HG03108 (cell line): ENCODE results near the gene AVL9.
"Not testable (repeated sequence)": the region's sequence is repeated elsewhere in the genome, so short reads cannot be mapped to it uniquely, and the experiment has no call there.

Experiments
- ATAC-seq: cut with Tn5 transposase; IDR thresholded peaks from one replicate; pipeline ENCODE4 v1.9.1; 2021; ENCODE audit warnings: moderate library complexity; ENCODE audit not compliant: unreplicated experiment

Gene AVL9

DNA sequence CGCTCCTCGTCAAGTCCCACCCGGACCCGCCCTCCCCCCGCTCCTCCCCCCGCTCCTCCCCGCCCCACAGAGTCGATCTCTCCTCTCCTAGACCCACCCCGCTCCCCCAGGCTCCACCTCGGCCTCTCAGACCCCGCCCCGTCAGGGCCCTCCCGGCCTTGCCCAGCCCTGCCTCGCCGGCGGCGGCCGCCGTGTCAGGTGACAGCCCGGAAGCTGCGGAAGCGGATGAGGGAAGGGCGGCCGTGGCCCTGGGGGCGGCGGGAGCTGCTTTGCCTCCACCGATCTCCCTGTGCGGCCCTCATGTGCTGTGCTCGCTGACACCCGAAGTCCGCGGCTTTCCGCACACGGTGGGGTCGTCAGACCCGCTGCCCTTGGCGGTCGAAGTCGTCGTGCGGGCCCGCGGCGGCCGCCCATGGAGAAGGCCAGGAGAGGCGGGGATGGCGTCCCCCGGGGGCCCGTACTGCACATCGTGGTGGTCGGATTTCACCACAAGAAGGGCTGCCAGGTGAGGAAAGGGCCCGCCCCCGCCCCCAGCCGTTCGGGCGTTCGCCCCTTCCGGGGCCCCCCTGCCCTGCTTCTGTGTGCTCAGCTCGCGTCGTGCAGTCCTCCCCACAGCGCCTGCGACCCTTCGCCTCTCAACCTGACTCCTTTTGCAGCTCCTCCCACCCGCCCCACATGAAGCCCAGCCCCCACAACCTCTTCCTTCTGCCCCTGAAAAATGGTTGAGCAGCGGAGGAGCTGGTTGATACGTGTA lies at the start of gene AVL9:
TSS of gene AVL9 (plus strand) at position 192 of the 754 bp plus-strand sequence. CDS start at position 413, 221 bp downstream.
- peak; percentile 95 for ATAC-seq

DNA sequence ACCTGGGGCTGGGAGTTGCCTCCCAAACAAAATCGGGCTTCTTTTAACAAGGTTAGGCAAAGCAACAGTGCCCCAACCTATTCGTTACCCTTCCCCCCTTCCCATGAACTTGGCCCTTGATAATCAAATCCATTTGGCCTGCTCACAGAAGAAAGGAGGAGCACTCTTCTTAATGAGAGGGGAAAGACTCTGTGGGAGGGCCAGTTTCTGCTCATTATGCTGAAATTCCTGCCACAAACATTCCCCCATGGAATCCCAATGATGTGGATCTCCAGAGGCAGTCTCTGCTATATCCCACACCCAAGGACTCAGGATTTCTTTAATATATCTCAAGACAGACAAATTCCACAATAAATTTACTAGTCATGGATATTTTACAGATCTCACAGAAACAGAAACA lies 48.1 kb upstream of the AVL9 start:
- no peak for ATAC-seq

DNA sequence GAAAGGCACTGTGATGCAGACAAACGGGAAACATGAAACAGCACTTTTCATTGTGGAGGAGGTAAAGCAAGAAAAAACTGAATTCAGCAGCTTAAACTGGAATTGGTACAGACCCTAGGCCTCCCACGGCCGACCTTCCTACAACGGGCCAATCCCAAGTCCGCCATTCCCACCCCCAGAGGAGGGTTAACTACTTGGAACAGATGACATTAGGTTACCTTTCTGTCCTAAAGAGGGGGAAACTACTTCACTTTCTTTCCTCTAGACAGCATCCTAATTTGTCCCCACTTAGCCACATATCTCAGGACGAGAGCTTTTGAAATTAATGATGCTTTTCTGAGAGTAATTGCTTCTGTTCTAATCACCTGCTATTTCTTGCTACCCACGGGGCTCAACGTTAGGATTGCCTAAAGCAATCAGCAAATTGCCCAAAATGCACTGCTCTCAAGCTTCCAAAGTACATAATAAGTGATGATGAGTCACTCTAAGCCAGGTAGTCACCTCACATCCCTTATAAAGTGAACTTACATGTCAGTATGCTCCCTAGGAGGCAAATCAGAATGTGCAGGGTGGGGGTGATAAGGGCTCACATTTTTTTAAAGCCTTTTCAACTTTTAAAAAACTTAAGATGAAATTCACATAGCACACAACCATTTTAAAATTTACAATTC lies 41.8 kb upstream of the AVL9 start:
- ATAC-seq = no peak

DNA sequence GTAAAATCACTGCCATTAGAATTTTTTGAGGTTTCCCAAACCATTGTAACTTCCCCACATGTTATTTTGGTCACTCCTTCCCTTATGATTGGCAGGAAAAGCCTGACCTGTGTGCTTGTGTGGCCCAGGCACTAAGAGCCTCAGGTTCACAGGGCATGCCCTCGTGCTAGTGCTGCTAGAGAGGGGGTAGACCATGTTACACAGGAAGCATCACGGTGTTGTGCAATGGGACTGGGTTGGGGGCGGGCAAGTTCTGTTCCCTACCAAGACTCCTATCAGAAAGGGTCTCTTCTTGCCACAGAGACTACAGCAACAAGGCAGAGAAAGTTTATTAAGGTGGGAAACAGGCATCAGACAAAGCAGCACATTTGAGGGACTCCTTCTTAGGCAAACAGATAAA lies 37.3 kb upstream of the AVL9 start:
- ATAC-seq = no peak

DNA sequence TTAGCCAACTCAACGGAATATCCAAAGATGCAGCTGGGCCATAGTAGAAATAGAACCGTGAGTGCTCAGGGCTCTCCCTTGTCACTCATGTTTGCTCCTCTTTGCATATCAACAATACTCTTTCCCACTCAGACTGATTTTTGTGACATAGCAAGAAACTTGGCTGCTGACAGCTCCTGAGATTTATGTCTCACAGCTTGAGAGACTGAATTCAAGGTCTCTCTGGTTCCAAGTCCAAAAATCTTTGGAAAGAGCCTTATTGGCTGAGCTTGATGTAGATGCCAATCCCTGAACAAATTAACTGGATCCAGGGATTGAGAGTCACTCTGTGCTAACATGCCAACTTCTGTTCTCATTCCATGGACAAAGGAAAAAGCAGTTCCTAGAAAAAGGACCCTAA lies 35.5 kb upstream of the AVL9 start:
- ATAC-seq = no peak

DNA sequence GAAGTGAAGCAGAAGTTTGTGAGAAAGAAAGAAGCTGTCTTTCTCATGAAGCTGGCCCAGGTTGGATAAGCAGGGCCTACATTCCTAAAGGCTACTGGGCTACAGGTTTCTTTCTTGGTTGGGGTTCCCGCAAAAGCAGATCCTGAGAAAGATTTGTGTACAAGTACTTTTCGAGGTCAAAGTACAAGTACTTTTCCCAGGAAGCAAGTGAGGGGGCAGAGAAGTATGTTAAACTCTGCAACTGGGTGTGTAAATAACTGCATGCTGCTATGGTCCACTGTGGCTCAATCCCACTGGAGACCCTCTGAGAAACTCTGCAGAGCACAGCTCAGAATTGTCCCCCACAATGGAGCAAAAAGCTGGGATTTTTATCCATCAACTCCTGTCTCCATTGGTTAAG lies 33.8 kb upstream of the AVL9 start:
- no peak for ATAC-seq

DNA sequence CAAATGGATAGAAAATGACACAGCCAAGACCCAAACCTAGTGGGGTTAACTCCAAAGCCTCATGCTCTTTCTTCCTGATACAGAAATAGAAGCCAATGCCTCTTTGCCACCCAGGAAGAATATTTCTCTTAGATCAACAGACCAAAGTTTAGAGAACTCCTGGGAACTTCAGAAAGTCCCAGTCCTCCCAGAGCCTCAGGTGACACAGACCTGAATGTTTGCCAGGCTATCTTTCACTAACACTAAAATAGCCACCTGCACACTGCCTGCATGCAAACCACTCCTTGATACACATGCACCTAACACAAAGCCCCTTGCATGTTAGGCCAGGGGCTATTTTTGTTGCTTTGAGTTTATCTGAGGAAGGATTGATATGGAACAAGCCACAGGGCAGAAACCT lies 32.8 kb upstream of the AVL9 start:
- ATAC-seq = no peak

DNA sequence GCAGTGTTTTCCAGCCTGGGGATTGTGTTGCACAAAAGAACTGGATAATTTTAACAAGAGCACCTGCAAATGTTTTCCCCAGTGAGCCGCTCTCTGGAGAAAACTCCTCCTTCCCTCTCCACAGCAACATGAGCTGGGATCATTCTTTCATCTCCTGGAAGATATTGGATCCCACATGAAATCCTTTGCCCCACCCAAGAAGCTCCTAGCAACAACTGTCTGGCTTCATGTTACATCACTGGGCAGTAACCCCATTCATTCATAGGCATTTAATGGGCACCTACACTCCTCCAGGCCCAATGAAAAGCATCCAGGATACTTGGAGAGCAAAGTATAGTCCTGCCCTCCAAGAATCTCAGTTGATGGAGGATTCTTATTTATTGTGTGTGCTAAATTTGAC lies 32.3 kb upstream of the AVL9 start:
- ATAC-seq = no peak

DNA sequence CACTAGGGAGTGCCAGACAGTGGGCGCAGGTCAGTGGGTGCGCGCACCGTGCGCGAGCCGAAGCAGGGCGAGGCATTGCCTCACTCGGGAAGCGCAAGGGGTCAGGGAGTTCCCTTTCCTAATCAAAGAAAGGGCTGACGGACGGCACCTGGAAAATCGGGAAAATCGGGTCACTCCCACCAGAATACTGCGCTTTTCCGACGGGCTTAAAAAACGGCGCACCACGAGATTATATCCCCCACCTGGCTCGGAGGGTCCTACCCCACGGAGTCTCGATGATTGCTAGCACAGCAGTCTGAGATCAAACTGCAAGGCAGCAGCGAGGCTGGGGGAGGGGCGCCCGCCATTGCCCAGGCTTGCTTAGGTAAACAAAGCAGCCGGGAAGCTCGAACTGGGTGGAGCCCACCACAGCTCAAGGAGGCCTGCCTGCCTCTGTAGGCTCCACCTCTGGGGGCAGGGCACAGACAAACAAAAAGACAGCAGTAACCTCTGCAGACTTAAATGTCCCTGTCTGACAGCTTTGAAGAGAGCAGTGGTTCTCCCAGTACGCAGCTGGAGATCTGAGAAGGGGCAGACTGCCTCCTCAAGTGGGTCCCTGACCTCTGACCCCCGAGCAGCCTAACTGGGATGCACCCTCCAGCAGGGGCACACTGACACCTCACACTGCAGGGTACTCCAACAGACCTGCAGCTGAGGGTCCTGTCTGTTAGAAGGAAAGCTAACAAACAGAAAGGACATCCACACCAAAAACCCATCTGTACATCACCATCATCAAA lies 30.5 kb upstream of the AVL9 start:
- not testable (repeated sequence) for ATAC-seq

DNA sequence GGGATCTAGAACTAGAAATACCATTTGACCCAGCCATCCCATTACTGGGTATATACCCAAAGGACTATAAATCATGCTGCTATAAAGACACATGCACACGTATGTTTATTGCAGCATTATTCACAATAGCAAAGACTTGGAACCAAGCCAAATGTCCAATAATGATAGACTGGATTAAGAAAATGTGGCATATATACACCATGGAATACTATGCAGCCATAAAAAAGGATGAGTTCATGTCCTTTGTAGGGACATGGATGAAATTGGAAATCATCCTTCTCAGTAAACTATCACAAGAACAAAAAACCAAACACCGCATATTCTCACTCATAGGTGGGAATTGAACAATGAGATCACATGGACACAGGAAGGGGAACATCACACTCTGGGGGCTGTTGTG lies 25.3 kb upstream of the AVL9 start:
- ATAC-seq = not testable (repeated sequence)

DNA sequence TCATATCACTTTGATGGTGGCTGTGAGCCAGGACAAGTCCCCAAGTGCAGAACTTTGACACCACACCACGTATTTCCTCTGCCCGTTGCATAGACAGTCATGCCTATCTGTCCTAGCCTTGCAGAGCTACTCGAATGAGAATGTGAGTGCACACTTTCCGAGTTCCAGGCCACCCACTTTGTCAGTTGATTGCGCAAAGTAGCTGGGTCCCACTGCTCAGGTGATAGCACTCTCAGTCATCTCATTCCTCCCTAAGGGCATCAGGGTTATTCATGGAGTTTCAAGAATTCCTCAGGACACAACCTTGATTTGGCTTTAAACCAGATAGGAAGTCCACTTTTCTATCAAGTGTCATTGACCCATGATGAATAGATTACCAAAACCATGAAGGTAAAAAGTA lies 24.4 kb upstream of the AVL9 start:
- no peak for ATAC-seq

DNA sequence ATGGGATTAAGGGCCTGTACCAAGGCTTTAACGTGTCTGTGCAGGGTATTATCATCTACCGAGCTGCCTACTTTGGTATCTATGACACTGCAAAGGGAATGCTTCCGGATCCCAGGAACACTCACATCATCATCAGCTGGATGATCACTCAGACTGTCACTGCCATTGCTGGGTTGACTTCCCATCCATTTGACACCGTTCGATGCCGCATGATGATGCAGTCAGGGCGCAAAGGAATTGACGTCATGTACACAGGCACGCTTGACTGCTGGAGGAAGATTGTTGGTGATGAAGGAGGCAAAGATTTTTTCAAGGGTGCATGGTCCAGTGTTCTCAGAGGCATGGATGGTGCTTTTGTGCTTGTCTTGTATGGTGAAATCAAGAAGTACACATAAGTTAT lies 23.3 kb upstream of the AVL9 start:
- ATAC-seq = no peak

DNA sequence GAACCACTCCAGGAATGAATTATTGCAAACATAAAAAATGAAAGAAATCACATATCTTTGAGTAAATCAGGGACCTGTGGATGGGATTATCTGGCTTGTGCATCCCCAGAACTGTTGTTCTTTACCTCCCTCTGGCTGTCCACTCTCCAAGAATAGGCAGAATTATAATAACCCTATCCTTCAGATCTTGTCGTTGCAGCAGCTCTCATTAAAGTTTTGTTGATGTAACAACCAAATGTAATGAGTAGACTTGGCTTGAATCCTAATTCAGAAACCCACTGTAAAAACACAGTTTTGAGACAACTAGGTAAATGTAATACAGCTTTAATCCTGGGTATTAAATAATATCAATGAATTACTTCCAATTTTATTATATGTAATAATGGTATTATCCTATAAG lies 21.3 kb upstream of the AVL9 start:
- no peak for ATAC-seq

DNA sequence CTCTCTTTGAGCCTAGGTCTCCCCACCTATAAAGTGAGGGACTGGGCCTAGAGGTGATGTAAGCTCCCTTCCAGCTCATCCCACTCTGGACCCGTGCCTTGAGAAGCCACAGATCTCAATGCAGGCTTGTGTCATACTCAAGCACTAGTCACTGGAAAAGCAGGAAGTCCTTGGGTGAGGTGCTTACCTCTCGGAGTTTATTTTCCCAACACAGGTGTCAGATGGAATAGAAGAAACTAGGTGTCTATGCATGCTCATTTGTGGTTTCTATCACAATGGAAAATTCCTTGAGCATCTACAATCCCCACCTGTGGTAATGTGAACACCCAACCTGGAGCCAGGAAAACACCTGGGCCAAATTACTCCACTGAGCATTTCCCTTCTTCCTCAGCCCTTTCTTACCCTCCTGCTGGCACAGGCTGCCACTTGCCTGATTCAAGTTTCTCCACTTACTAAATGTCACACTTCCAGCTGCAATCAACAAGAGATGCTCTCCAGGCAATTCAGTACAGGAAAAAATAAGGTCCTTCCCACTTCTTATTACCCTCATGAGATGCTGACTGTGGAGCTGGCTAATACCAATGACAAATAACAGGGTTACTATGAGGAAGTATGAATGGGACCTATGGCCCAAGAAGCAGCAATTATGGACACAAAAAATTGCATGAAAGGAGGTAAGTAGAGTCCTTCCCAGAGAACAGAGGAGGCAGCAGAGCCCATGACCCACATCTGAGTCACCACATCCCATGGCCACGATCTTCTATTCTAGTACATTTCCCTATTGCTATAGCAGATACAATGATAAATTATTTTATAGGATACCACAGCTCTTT lies 18.3 kb upstream of the AVL9 start:
- no peak for ATAC-seq

DNA sequence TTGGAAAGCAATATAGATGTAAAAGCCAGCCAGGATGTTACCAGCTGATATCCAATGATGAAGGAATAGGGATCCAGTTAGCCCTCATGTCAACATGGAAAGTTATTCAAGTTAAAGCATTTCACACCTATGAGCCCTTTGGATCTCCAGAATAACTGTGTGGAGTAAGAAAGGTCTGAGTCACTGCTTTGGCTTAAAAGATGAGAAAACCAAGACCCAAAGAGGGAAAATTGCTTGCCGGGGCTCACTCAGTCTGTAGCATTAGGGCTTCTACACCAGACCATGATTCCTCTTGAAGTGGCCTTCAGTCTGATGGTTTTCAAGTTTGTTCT lies 17.7 kb upstream of the AVL9 start:
- no peak for ATAC-seq

DNA sequence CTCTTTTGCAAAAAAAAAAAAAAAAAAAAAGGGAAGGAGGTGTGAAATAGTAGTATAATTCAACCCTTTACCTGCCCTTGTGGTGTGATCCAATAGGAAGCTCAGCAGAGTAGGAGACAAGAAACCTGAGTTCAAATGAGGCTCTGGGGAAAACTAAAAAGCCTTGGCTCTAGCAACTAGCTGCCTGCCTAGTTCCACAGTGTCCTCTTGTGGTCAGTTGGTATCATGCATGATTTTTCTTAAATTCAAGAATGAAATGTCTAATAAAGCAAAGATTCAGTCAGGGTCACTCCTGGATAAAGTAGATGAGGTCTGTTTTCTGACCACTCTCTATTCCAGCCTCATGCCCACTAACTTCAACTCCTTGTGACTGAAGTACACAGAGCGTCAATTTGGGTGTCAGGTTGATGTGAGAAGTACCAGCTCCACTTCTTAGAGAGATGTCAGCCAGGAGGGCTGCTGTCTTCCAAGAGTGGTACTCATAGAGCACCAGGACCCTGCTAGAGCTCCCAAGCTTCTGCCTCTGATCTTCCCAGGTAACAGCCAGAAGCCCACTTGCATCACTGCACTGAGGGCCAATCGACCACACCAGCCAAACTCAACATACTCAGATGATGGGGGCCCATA lies 15.6 kb upstream of the AVL9 start:
- ATAC-seq = no peak

DNA sequence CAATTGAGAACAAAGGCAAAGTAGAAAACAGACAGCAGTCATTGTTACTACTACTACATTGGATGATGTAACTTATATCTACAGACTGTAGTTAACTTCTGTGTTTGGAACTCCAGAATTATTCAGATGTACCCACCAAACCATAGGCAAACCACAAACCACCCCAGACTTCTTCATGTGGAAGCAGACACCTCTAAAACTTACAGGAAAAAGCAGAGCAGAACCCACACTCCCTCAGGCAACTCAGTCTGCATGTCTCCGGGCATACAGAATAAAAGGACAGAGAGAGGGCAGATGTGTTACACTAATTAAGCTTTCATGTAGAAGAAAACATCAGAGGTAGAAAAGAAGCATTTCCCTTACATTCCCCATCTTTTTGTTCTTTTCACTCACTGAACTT lies 14.1 kb upstream of the AVL9 start:
- ATAC-seq = no peak

DNA sequence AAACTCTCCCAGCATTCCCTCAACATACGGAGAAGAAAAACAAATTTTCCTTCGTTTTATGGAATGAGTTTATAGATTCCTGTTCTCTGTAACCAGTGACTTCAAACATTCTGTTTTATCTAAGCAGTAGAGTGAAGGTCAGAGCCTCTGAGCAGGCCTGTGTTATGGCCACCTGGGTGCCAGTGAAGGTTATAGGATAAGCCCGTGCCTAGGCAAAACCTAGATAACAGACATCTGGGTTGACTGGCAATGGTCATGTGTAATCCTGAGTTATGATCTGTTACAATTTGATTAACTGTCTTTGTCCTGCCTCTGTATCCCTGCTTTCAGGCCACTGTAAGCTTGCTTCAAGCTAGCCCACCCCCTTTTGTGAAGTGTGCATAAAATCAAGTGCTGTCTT lies 13.4 kb upstream of the AVL9 start:
- no peak for ATAC-seq

DNA sequence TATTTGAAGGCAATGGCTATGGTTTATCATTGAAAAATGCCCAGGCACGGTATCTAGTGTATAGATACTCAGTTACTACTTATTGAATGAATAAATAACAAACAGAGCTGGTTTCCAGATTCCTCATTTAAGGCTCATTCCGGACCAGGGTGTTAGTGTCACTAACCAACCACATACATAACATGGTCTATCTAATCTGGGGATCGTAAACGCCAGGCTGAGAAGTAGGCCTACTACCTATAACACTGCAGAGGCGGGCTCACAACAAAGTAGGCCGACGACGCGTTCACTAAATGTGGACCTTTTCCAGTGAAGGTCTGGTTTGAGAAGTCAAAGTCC lies 5.5 kb upstream of the AVL9 start:
- no peak for ATAC-seq

DNA sequence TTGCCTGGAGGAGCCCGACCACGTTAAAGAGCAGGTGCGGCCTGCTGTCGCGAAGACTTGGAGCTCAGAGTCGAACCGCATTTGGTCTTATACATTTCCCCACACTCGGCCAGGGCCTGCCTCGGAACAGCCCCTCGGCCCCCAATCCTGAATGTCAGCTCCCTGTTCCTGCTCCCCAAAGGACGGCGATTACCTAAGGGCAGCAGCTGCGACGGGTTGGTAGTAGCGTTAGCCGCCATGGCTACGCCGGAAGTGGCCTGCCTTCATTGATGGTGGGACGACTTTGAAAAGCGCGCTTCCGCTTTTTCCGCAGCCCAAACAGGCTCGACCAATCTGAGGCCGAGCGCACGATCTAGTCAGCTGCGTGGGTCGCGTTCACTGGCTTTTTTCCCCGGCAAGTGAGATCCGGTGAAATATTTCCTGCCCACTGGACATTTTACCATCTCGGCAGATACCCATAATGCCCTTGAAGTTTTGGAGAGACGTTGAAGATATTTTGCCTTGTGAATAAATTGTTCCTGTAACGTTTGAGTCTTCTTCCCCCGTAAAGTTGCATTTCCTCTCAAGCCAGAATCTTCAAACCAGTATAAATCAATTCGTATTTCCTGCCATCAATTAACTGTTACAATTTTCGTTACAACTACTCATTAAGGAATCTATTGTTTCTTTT lies 5.0 kb upstream of the AVL9 start, which contains the start of gene LSM5:
TSS of gene LSM5 (minus strand) at position 254 of the 670 bp plus-strand sequence. CDS start at position 239, 15 bp downstream.
- ATAC-seq = peak; percentile 79
